Tibial artery (tissue), 4 donors: Measurements from ENCODE around the gene SAMM50.

Experiments
- DNase-seq, 2 donors: peaks; one replicate each; pipeline ENCODE4 v3.0.0-alpha.2; 2019
- H3K27ac ChIP-seq, 2 donors: fragments of 200-600 bp; sonication (generic) in 1 of 2; 1 replicate in 1 of 2; 2 replicates in 1 of 2; pipeline ENCODE4 v1.5.1; 2018 to 2019; ENCODE audit warnings: mild to moderate bottlenecking in 1 of 2
- H3K27me3 ChIP-seq, 2 donors: fragments of 200-600 bp; sonication (generic) in 1 of 2; one replicate each; pipeline versions ENCODE4 v1.5.1 to v1.6.0; 2016 to 2019
- H3K36me3 ChIP-seq, 3 donors: fragments of 200-600 bp; sonication (generic) in 2 of 3; one replicate each; pipeline ENCODE4 v1.5.1; 2016 to 2019; ENCODE audit warnings: mild to moderate bottlenecking in 2 of 3
- H3K4me1 ChIP-seq, 4 donors: fragments of 200-600 bp; sonication (generic) in 2 of 4; 1 replicate in 3 of 4; 2 replicates in 1 of 4; pipeline ENCODE4 v1.5.1; 2016 to 2019
- H3K4me3 ChIP-seq, 2 donors: fragments of 200-600 bp; sonication (generic) in 1 of 2; 1 replicate in 1 of 2; 2 replicates in 1 of 2; pipeline ENCODE4 v1.5.1; 2018 to 2019; ENCODE audit warnings: mild to moderate bottlenecking in 2 of 2
- H3K9me3 ChIP-seq, 3 donors: fragments of 200-600 bp; sonication (generic) in 1 of 3; one replicate each; pipeline ENCODE4 v1.5.1; 2016 to 2019
- CTCF ChIP-seq, 2 experiments: fragments of 200-600 bp in 1 of 2; fragments of 450-650 bp in 1 of 2; IDR thresholded peaks; one replicate each; pipeline ENCODE4 v1.5.1; 2017 to 2019; ENCODE audit warnings: antibody characterized with exemption in 2 of 2, mild to moderate bottlenecking in 1 of 2, moderate library complexity in 1 of 2
- intact Hi-C: fragments of 100-400 bp; cut with DNase I; formaldehyde crosslinking; loops from one replicate; pipeline ENCODE4 v1.15.0; 2023; ENCODE audit warnings: low total_unique reads

SAMM50 gene

GRCh38 chr22:43928908-43929307 is 26.3 kb upstream of the SAMM50 start:
- no peak overlapping the region for H3K4me3 ChIP-seq
- no peak overlapping the region for H3K27ac ChIP-seq
- peaks cover 0 to 30% of the 10 kb centered on the region in 2 donors for H3K27me3 ChIP-seq
- intact Hi-C loops = no loop called here
- DNase-seq = no peak
- H3K36me3 ChIP-seq = no peaks in the 10 kb centered on the region
- peaks cover 0 to 13% (median 4%) of the 10 kb centered on the region in 4 donors for H3K4me1 ChIP-seq
- no peak for TF ChIP-seq CTCF (IDR thresholded peaks at IDR 0.05)
- H3K9me3 ChIP-seq = no peaks in the 10 kb centered on the region

DNA sequence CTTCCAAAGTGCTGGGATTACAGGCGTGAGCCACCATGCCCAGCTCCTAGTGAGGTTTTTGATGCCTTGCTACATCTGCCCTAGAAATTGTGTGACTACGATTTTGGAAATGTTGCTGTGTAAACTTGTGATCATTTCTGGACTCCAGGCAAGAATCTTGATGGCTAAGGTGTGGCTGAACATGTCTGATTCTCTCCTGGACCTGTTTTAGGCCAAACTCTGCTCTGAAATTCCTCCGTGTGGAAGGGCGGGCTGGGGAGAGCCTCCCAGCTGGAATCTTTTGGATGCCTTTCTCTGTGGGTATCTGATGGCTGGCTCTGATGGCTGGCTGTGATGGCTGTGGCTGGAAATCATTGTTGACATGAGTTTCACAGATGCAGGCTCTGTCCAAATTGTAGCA is 23.5 kb upstream of the SAMM50 start:
- no peaks in the 10 kb centered on the region for H3K9me3 ChIP-seq
- DNase-seq = no peak
- intact Hi-C loops = no loop called here
- no peak for TF ChIP-seq CTCF (IDR thresholded peaks at IDR 0.05)
- H3K4me1 ChIP-seq = no peaks in the 10 kb centered on the region
- no peaks in the 10 kb centered on the region for H3K36me3 ChIP-seq
- no peak overlapping the region for H3K27ac ChIP-seq
- peaks cover 0 to 10% of the 10 kb centered on the region in 2 donors for H3K27me3 ChIP-seq
- no peak overlapping the region for H3K4me3 ChIP-seq

DNA sequence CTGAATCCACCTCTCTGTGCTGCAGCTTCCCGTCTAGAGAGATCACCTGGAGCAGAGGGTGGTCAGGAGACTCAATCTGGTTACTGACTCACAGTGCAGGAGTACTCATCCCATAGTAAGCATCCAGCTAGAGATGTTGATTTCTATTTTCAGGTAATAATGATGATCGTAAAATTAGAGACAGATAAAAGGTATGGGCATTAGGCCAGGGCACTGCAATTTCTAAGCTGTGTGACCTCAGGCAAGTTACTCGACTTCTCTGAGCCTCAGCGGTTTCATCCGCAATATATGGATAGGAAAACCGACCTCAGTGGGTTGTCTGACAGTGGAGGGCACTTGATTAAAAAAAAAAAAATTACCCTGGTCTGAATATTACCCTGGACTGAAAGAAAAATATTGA is 13.8 kb upstream of the SAMM50 start:
- H3K27me3 ChIP-seq = peaks cover 0 to 24% of the 10 kb centered on the region in 2 donors
- DNase-seq = no peak
- no peak overlapping the region for H3K4me3 ChIP-seq
- H3K27ac ChIP-seq = no peak overlapping the region
- H3K36me3 ChIP-seq = no peaks in the 10 kb centered on the region
- H3K9me3 ChIP-seq = peaks cover 0 to 3% (median 0%) of the 10 kb centered on the region in 3 donors
- intact Hi-C loops = no loop called here
- H3K4me1 ChIP-seq = no peaks in the 10 kb centered on the region
- TF ChIP-seq CTCF (IDR thresholded peaks at IDR 0.05) = no peak

- intact Hi-C loops = no loop called here
- no peak for TF ChIP-seq CTCF (IDR thresholded peaks at IDR 0.05)
- no peak for DNase-seq
- Histone ChIP-seq H3K36me3 (no peaks in the 10 kb centered on the region), H3K27me3 (peaks cover 0 to 25% of the 10 kb centered on the region in 2 donors), H3K4me3 (no peak overlapping the region), H3K9me3 (peaks cover 0 to 3% (median 0%) of the 10 kb centered on the region in 3 donors), H3K4me1 (no peaks in the 10 kb centered on the region), H3K27ac (no peak overlapping the region)
These were observed 10.4 kb upstream of the SAMM50 start for GRCh38 chr22:43944670-43945430.

DNA sequence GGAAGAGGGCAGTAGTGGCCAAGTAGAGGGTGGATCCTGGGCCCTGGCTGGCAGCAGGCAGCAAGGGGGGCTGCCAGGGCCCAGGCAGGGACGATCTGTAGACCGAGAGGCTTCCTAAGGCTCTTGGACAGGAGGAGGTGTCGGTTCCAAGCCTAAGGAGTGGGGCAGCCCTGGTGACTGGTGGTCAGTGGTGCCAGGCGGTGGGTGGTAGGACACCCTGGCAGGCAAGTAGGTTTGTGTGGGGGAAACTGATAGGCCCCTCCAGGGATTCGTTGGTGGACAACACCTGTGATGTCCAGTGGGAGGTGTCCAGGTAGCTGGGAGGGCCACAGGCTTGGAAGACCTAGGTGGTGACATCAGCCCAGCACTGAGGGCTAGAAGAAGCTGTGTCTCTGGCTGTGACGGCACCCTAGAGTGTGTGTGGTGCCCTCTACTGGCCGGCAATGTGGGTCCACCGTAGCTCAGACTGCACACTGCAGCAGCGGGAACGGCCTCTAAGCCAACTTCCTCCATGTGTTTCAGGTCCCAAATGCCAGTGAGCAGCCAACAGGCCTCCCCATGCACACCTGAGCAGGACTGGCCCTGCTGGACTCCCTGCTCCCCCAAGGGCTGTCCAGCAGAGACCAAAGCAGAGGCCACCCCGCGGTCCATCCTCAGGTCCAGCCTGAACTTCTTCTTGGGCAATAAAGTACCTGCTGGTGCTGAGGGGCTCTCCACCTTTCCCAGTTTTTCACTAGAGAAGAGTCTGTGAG is 9.4 kb upstream of the SAMM50 start:
- Histone ChIP-seq H3K27me3 (peaks cover 0 to 25% of the 10 kb centered on the region in 2 donors), H3K9me3 (peaks cover 0 to 3% (median 0%) of the 10 kb centered on the region in 3 donors), H3K27ac (no peak overlapping the region), H3K4me3 (no peak overlapping the region), H3K36me3 (no peaks in the 10 kb centered on the region), H3K4me1 (no peaks in the 10 kb centered on the region)
- peak in 1 of 2 donors; percentile 39 for DNase-seq
- peak in 1 of 2 experiments; percentile 26 for TF ChIP-seq CTCF (IDR thresholded peaks at IDR 0.05)
- intact Hi-C loops = no loop called here
